ENCODE data around the gene CATSPER3. TPM values are rescaled to one million over a fixed set of nuclear protein-coding genes. Genes with fewer than 3 reads are reported as not detected.

The CATSPER3 gene
- total RNA-seq, 1 donor from 2014 or later: 1.3 TPM

DNA sequence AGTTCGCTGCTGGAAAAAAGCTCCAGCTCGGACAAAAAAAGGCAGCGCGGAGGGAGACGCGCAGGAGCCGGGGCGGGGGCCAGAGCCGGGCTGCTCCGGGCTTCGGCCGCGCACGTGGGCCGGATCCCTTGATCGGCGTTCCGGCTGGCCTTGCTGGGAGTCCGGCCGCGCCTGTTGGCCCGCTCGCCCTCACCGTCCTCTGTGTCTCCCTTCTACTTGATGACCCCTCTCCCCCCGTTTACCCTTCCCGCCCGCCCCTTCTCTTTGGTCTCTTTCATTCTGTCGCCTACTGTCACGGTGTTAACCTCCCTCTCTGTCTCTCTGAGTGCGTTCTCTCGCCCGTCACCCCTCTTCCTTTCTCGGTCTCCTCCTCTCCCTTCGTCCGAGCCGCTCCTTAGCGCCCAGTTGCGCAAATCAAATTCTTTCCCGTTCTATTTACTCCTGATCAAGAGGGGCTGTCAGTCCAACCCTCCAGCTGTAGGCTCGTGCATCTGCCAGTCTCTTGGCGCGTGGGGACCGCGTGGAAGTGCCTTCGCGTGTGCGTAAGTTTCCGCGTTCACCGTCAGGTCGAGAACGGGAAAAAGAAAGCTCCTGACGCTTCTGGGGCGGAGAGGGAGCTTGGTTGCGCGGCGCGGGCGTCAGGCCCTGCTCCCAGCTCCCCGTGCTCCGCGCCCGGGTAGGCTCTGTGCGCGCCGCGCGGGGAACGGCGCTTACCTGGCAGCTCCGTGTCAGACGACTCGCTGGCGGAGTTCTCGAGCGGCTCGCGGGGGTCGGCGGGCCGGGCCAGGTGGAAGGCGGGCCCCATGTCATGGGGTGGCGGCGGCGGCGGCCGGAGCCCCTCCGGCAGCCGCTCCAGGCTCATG, 65.5 kb downstream of the CATSPER3 start:
- Mint-ChIP-seq H3K36me3 (ENCODE audit: insufficient read depth) (peaks cover 7% of the 10 kb centered on the region), H3K27ac (peak overlapping the region; percentile 77), H3K9me3 (ENCODE audit: low read depth) (no peaks in the 10 kb centered on the region), H3K4me1 (ENCODE audit: low read depth) (peaks cover 21% of the 10 kb centered on the region), H3K4me3 (ENCODE audit: low read depth) (peak overlapping the region; percentile 70), H3K27me3 (peaks cover 77% of the 10 kb centered on the region)
- TF ChIP-seq, protein P1, sequence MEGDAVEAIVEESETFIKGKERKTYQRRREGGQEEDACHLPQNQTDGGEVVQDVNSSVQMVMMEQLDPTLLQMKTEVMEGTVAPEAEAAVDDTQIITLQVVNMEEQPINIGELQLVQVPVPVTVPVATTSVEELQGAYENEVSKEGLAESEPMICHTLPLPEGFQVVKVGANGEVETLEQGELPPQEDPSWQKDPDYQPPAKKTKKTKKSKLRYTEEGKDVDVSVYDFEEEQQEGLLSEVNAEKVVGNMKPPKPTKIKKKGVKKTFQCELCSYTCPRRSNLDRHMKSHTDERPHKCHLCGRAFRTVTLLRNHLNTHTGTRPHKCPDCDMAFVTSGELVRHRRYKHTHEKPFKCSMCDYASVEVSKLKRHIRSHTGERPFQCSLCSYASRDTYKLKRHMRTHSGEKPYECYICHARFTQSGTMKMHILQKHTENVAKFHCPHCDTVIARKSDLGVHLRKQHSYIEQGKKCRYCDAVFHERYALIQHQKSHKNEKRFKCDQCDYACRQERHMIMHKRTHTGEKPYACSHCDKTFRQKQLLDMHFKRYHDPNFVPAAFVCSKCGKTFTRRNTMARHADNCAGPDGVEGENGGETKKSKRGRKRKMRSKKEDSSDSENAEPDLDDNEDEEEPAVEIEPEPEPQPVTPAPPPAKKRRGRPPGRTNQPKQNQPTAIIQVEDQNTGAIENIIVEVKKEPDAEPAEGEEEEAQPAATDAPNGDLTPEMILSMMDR (IDR thresholded peaks at IDR 0.05; ENCODE audit: unreplicated experiment): no peak
- DNase-seq (ENCODE audit: low spot score, unreplicated experiment): no peak

DNA sequence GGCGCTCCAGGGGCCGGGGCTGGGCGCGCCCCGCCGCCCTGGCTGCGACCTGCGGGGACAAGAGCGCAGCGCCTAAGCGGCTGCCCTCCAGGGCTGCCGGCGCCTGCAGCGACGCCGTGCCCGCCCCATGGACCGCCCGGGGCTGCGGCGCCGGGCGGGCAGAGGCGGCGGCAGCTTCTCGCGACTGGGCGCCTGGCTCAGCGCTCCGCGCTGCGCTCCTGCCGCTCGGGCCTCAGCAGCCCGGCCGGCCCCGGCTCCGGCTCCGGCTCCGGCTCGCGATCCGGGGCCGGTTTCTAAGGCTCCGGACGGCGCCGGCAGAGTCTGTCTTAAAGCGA, 66.2 kb downstream of the CATSPER3 start, which contains the start of gene PITX1:
Gene PITX1, minus strand, starts transcription at position 328 of the 335 bp plus-strand sequence. CDS start 347 bp downstream, outside the sequence.
- Mint-ChIP-seq H3K27me3 (peaks cover 80% of the 10 kb centered on the region), H3K27ac (peak within 1 kb of the TSS; percentile 93), H3K9me3 (ENCODE audit: low read depth) (no peaks in the 10 kb centered on the region), H3K4me1 (ENCODE audit: low read depth) (peaks cover 21% of the 10 kb centered on the region), H3K4me3 (ENCODE audit: low read depth) (peak within 1 kb of the TSS; percentile 78), H3K36me3 (ENCODE audit: insufficient read depth) (peaks cover 6% of the 10 kb centered on the region)
- TF ChIP-seq, protein P1 (IDR thresholded peaks at IDR 0.05; ENCODE audit: unreplicated experiment): no peak
- no peak for DNase-seq (ENCODE audit: low spot score, unreplicated experiment)

DNA sequence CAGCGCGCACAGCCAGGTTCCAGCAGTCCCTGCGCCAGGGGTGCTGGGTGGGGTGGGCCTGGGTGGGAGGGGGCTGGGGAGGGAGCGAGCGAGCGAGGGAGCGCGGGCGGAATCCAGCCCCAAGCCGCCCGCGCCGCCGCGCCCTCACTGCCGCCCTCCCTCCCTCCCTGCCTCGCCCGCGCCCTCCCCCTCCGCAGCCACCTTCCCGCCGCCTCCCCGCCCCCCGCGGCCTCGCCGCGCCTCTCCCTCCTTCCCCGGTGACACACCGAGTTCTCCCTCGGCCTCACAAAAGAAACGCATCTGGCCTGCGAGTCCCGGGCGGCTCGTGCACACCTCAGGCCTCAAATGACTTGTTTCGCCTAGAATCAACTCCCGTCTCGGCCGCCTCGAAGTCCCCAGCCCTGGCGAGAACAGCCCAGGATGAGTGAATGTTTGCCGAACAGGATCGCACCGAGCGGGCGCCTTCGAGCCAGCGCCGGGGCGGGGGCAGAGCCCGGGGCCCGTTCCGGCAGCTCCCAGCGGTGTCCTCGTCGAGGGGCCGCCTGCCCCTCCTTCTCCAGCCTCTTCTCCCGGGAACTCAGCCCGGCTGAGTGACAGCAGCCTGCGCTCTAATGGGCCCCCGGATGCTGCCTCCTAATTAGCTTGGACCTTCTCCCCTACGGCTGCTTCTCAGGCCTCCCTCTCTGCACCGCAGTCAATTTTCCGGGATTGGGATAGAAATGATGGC, 66.7 kb downstream of the CATSPER3 start:
- Mint-ChIP-seq H3K36me3 (ENCODE audit: insufficient read depth) (peaks cover 4% of the 10 kb centered on the region), H3K4me3 (ENCODE audit: low read depth) (peak overlapping the region; percentile 78), H3K27me3 (peaks cover 77% of the 10 kb centered on the region), H3K4me1 (ENCODE audit: low read depth) (peaks cover 20% of the 10 kb centered on the region), H3K9me3 (ENCODE audit: low read depth) (no peaks in the 10 kb centered on the region), H3K27ac (peak overlapping the region; percentile 93)
- DNase-seq (ENCODE audit: low spot score, unreplicated experiment): no peak
- TF ChIP-seq, protein P1 (IDR thresholded peaks at IDR 0.05; ENCODE audit: unreplicated experiment): no peak

DNA sequence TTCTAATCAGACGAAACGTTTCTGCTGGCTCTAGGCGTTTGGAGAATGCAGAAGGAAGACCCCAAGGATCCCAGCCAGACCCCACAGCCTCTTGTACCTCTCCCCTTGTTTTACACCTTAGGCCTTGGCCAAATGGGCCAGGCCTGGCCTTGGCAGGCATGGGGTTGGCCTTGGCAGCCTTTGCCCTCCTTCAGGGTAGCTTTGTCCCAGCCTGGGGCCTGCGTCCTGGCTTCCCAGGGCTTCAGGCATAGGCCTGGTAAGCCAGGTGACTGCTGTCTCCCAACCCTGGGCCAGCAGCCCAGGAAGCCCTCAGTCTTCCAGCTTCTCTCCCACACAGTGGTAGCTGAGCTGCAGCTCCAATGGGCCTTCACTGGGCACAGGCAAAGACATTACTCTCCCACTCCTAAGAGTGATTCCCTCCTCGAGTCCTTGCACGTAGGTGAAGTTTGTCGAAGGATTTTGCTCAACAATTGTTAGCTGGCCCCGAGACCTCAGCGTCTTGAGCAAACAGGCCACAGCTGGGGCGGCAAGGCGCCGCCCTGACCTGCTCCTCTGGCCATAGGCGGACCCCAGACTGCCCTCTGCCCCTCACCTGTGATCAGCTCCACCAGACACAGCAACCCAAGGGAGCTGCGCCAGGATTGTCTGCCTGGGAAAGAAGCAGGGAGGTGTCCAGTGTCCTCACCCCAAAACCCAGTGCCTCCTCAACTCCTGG, 67.4 kb downstream of the CATSPER3 start:
- no peaks in the 10 kb centered on the region for H3K9me3 Mint-ChIP-seq (ENCODE audit: low read depth)
- peak overlapping the region; percentile 88 for H3K27ac Mint-ChIP-seq
- H3K4me3 Mint-ChIP-seq (ENCODE audit: low read depth): peak overlapping the region; percentile 78
- no peaks in the 10 kb centered on the region for H3K36me3 Mint-ChIP-seq (ENCODE audit: insufficient read depth)
- TF ChIP-seq, protein P1 (IDR thresholded peaks at IDR 0.05; ENCODE audit: unreplicated experiment): no peak
- peaks cover 73% of the 10 kb centered on the region for H3K27me3 Mint-ChIP-seq
- no peak for DNase-seq (ENCODE audit: low spot score, unreplicated experiment)
- peaks cover 20% of the 10 kb centered on the region for H3K4me1 Mint-ChIP-seq (ENCODE audit: low read depth)

DNA sequence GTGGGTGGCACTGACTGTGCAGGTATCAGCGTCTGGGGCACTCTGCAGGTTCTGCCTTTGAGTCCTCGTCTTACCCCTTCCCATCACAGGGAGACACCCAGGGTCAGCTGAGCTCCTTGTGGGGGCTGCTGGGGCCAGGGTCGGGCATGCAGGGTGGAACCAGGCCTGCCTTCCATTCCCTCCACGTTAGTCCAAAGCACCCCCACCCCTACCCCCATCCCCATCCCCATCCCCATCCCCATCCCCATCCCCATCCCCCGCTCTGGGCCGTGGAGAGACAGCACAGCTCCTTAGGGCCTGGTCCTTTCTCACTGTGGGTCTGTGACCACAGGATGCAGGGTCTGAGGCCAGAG, 67.9 kb downstream of the CATSPER3 start:
- H3K9me3 Mint-ChIP-seq (ENCODE audit: low read depth): no peaks in the 10 kb centered on the region
- DNase-seq (ENCODE audit: low spot score, unreplicated experiment): no peak
- TF ChIP-seq, protein P1 (IDR thresholded peaks at IDR 0.05; ENCODE audit: unreplicated experiment): no peak
- no peak overlapping the region for H3K4me3 Mint-ChIP-seq (ENCODE audit: low read depth)
- H3K4me1 Mint-ChIP-seq (ENCODE audit: low read depth): peaks cover 20% of the 10 kb centered on the region
- H3K27ac Mint-ChIP-seq: no peak overlapping the region
- no peaks in the 10 kb centered on the region for H3K36me3 Mint-ChIP-seq (ENCODE audit: insufficient read depth)
- peaks cover 73% of the 10 kb centered on the region for H3K27me3 Mint-ChIP-seq
